Measurements from ENCODE around the gene SEMA3D.

Gene SEMA3D

DNA sequence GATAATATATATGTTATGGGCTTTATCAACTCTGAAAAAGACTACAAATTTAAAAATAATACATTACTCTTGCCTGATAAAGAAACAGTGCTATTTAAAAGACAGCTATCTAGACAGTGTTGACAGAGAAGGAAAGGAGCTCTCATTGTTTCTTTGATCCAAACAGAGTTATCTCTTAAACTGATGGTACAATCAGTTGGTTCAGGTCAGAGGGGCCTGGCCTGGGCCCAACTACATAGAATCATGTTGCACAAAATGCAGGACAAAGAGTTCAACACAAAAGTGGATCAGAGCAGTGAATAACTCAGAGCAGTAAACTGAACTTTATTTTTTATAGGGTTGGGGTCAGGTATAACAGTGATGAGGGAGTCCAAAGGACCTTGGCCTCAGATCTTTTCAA is 33.8 kb upstream of the SEMA3D start:
- TF ChIP-seq TAF1 (IDR thresholded peaks at IDR 0.05; ENCODE audit: low read depth, low read length) (no peak), PAX5 (IDR thresholded peaks at IDR 0.05; ENCODE audit: insufficient read depth, low read length, severe bottlenecking) (no peak), POU2F2 (IDR thresholded peaks at IDR 0.05; ENCODE audit: low read depth, low read length) (no peak), POLR2AphosphoS5 (IDR thresholded peaks at IDR 0.05; ENCODE audit: low read depth, low read length) (no peak), SPI1 (IDR thresholded peaks at IDR 0.05; ENCODE audit: low read depth, low read length) (no peak), POLR2A (IDR thresholded peaks at IDR 0.05; ENCODE audit: low read depth, low read length) (no peak)

DNA sequence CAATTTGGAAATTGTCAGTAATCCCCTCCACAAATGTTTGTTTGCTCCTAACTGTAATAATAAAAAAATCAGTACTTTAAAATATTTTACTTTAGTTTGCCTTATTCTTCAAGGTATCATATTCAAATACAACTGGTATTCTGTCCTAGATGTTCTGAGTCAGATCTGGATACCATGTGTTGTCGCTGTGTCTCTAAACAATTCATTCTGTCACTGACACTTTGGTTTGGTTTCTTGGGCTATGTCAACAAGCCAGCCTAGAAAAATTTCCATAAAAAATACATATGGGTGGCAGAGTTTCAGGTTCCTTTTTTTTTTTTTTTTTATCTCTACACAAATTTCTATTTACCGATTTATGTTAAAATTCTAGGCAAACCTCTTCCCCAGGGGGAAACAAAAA is 33.2 kb upstream of the SEMA3D start:
- FAIRE-seq (no peak), DNase-seq (ENCODE audit: insufficient read length, low spot score) (no peak)
- no peak for TF ChIP-seq POU2F2 (IDR thresholded peaks at IDR 0.05; ENCODE audit: low read depth, low read length)
- no peak for TF ChIP-seq POLR2A (IDR thresholded peaks at IDR 0.05; ENCODE audit: low read depth, low read length)
- no peak for TF ChIP-seq TAF1 (IDR thresholded peaks at IDR 0.05; ENCODE audit: low read depth, low read length)
- no peak for TF ChIP-seq POLR2AphosphoS5 (IDR thresholded peaks at IDR 0.05; ENCODE audit: low read depth, low read length)
- no peak for TF ChIP-seq PAX5 (IDR thresholded peaks at IDR 0.05; ENCODE audit: insufficient read depth, low read length, severe bottlenecking)
- TF ChIP-seq SPI1 (IDR thresholded peaks at IDR 0.05; ENCODE audit: low read depth, low read length): no peak

More for the DNA sequence above, 33.8 kb upstream of the SEMA3D start:
- DNase-seq (ENCODE audit: insufficient read length, low spot score) (no peak), FAIRE-seq (no peak)

DNA sequence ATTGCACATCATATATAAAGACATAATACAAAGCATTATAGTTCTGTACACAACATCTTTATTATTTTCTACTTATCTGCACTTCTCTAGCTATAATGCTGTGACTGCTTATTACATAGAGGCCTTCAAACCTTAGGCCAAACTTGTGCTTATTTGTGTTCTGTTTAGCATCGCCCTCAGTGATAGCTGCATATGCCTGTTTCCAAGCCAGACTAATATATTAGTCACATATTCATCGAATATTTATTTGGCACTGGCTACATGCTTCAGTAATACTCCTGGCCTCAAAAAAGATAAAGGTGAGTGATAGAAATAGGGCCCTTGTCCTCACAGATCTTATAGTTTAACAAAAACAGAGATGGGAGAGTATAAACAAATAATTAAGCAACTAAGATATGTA is 30.2 kb upstream of the SEMA3D start:
- TF ChIP-seq POU2F2 (IDR thresholded peaks at IDR 0.05; ENCODE audit: low read depth, low read length) (no peak), POLR2AphosphoS5 (IDR thresholded peaks at IDR 0.05; ENCODE audit: low read depth, low read length) (no peak), POLR2A (IDR thresholded peaks at IDR 0.05; ENCODE audit: low read depth, low read length) (no peak), SPI1 (IDR thresholded peaks at IDR 0.05; ENCODE audit: low read depth, low read length) (no peak), PAX5 (IDR thresholded peaks at IDR 0.05; ENCODE audit: insufficient read depth, low read length, severe bottlenecking) (no peak), TAF1 (IDR thresholded peaks at IDR 0.05; ENCODE audit: low read depth, low read length) (no peak)
- FAIRE-seq (no peak), DNase-seq (ENCODE audit: insufficient read length, low spot score) (no peak)

DNA sequence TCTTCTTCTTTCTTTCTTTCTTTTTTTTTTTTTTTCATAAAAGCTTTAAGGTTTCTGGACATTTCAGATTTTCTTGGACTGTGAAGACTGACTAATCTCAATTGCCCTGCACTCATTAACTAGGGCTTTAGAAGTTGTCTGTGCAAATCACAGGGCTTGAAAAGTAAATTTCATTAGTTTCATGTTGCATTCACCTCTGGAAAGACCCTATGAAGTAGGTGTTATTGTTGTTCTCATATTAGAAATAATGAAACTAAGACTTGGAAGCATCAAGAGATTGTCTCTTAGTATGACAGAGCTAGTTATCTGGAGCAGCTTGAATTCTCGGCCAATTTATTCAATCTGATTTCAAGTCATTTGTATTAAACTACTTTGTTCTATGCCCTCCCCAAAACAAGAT is 28.2 kb upstream of the SEMA3D start:
- no peak for DNase-seq (ENCODE audit: insufficient read length, low spot score)
- FAIRE-seq: no peak
- TF ChIP-seq POLR2A (IDR thresholded peaks at IDR 0.05; ENCODE audit: low read depth, low read length) (no peak), PAX5 (IDR thresholded peaks at IDR 0.05; ENCODE audit: insufficient read depth, low read length, severe bottlenecking) (no peak), TAF1 (IDR thresholded peaks at IDR 0.05; ENCODE audit: low read depth, low read length) (no peak), SPI1 (IDR thresholded peaks at IDR 0.05; ENCODE audit: low read depth, low read length) (no peak), POU2F2 (IDR thresholded peaks at IDR 0.05; ENCODE audit: low read depth, low read length) (no peak), POLR2AphosphoS5 (IDR thresholded peaks at IDR 0.05; ENCODE audit: low read depth, low read length) (no peak)

DNA sequence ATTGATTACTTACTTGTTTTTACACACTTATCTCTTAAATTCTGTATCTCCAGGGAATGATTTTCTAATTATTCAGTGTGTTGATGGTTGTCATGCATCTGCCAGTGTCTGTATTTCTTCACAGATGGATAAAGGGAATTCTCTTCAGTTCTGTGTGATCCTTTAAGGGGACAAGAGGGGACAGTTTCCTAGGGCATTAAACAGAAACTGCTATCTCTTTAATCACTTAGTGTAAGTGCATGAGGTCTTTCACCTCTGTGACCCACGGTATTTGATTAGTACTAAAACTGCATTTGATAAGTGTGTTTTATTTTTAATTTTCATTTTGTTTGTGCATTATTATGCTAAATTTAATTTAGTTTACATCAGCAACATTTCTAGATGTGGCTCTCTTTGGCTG is 26.6 kb upstream of the SEMA3D start:
- no peak for FAIRE-seq
- TF ChIP-seq SPI1 (IDR thresholded peaks at IDR 0.05; ENCODE audit: low read depth, low read length) (no peak), POLR2A (IDR thresholded peaks at IDR 0.05; ENCODE audit: low read depth, low read length) (no peak), POU2F2 (IDR thresholded peaks at IDR 0.05; ENCODE audit: low read depth, low read length) (no peak), PAX5 (IDR thresholded peaks at IDR 0.05; ENCODE audit: insufficient read depth, low read length, severe bottlenecking) (no peak), POLR2AphosphoS5 (IDR thresholded peaks at IDR 0.05; ENCODE audit: low read depth, low read length) (no peak), TAF1 (IDR thresholded peaks at IDR 0.05; ENCODE audit: low read depth, low read length) (no peak)
- DNase-seq (ENCODE audit: insufficient read length, low spot score): no peak

DNA sequence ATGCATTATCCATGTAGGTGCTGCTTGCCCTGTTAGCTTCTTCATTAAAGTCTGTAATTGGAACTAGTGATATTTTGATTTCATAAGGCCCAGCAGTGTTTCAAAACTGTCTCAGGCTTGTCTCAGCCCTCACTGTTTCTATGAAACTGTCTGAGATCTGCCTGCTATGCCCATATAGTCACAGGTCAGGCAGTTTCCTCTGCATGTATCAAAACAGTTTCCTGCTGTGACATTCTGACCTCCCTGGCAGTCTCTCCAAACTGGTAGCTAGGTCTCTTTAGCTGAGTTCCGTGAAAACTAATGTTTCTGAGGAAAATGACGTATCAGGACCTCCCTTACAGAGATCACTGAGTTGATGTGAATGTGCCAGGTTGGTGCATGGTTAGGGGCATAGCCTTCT is 18.9 kb upstream of the SEMA3D start:
- FAIRE-seq (no peak), DNase-seq (ENCODE audit: insufficient read length, low spot score) (no peak)
- TF ChIP-seq SPI1 (IDR thresholded peaks at IDR 0.05; ENCODE audit: low read depth, low read length) (no peak), TAF1 (IDR thresholded peaks at IDR 0.05; ENCODE audit: low read depth, low read length) (no peak), POLR2A (IDR thresholded peaks at IDR 0.05; ENCODE audit: low read depth, low read length) (no peak), POLR2AphosphoS5 (IDR thresholded peaks at IDR 0.05; ENCODE audit: low read depth, low read length) (no peak), PAX5 (IDR thresholded peaks at IDR 0.05; ENCODE audit: insufficient read depth, low read length, severe bottlenecking) (no peak), POU2F2 (IDR thresholded peaks at IDR 0.05; ENCODE audit: low read depth, low read length) (no peak)

DNA sequence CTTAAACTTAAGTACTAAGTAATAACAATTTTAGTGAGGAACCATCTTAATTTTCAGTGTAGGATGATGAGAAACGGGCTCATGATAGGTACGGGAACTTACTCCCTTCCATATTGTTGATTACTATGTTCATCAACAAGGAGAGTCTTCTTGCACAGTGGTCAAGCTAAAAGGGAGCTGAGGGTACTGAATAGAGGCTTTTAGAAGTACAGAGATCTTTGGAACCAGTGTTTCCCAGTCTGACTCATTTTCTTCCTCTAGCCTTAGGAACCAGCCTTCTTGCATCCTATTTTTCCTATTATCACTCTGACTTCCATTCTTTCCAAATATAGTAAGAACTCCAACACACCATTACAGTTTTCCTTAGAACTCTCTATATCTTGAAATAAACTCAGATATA is 17.6 kb upstream of the SEMA3D start:
- TF ChIP-seq TAF1 (IDR thresholded peaks at IDR 0.05; ENCODE audit: low read depth, low read length): no peak
- TF ChIP-seq POLR2AphosphoS5 (IDR thresholded peaks at IDR 0.05; ENCODE audit: low read depth, low read length): no peak
- TF ChIP-seq POU2F2 (IDR thresholded peaks at IDR 0.05; ENCODE audit: low read depth, low read length): no peak
- no peak for TF ChIP-seq POLR2A (IDR thresholded peaks at IDR 0.05; ENCODE audit: low read depth, low read length)
- TF ChIP-seq SPI1 (IDR thresholded peaks at IDR 0.05; ENCODE audit: low read depth, low read length): no peak
- TF ChIP-seq PAX5 (IDR thresholded peaks at IDR 0.05; ENCODE audit: insufficient read depth, low read length, severe bottlenecking): no peak
- no peak for FAIRE-seq
- no peak for DNase-seq (ENCODE audit: insufficient read length, low spot score)

DNA sequence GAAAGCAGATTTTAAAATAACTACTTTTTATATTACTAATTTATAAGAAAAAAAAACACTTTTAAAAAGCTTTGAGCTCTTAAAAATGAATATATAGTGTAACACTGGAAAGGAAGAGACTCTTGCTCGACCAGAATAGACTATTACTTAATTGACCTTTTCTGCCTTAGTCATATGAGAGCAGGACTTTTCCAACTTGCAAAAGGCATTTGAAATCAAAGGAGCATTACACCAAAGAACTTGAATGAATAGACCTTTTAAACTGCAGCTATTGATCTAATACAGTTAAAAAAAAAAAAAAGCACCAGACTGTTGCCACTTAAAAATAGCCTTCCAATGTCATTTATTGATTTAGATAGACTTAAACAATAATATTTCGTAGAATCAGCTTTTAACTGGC is 17.2 kb upstream of the SEMA3D start:
- TF ChIP-seq POU2F2 (IDR thresholded peaks at IDR 0.05; ENCODE audit: low read depth, low read length): no peak
- no peak for TF ChIP-seq SPI1 (IDR thresholded peaks at IDR 0.05; ENCODE audit: low read depth, low read length)
- no peak for TF ChIP-seq TAF1 (IDR thresholded peaks at IDR 0.05; ENCODE audit: low read depth, low read length)
- TF ChIP-seq POLR2A (IDR thresholded peaks at IDR 0.05; ENCODE audit: low read depth, low read length): no peak
- TF ChIP-seq PAX5 (IDR thresholded peaks at IDR 0.05; ENCODE audit: insufficient read depth, low read length, severe bottlenecking): no peak
- TF ChIP-seq POLR2AphosphoS5 (IDR thresholded peaks at IDR 0.05; ENCODE audit: low read depth, low read length): no peak
- DNase-seq (ENCODE audit: insufficient read length, low spot score) (no peak), FAIRE-seq (no peak)

DNA sequence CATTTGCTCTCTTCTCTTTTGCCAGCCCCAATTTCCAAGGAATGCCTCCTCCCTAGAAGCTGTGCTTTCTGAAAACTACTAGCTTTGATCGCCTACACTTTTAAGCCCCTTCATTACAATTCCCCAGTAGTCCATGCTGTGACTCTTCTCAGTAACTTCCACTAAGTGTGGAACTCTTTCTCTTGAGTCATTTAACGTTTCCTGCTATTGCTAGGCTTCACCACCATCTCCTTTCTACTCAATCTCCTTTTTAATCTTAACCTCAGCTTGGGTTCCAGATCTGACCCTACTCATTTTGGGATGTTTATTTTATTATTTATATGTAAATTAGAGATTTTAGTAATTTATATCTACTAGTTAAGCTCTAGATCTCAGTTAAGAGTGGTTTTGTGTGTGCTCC is 14.4 kb upstream of the SEMA3D start:
- FAIRE-seq: no peak
- no peak for TF ChIP-seq SPI1 (IDR thresholded peaks at IDR 0.05; ENCODE audit: low read depth, low read length)
- TF ChIP-seq POLR2A (IDR thresholded peaks at IDR 0.05; ENCODE audit: low read depth, low read length): no peak
- no peak for TF ChIP-seq PAX5 (IDR thresholded peaks at IDR 0.05; ENCODE audit: insufficient read depth, low read length, severe bottlenecking)
- TF ChIP-seq TAF1 (IDR thresholded peaks at IDR 0.05; ENCODE audit: low read depth, low read length): no peak
- no peak for TF ChIP-seq POLR2AphosphoS5 (IDR thresholded peaks at IDR 0.05; ENCODE audit: low read depth, low read length)
- no peak for TF ChIP-seq POU2F2 (IDR thresholded peaks at IDR 0.05; ENCODE audit: low read depth, low read length)
- no peak for DNase-seq (ENCODE audit: insufficient read length, low spot score)

DNA sequence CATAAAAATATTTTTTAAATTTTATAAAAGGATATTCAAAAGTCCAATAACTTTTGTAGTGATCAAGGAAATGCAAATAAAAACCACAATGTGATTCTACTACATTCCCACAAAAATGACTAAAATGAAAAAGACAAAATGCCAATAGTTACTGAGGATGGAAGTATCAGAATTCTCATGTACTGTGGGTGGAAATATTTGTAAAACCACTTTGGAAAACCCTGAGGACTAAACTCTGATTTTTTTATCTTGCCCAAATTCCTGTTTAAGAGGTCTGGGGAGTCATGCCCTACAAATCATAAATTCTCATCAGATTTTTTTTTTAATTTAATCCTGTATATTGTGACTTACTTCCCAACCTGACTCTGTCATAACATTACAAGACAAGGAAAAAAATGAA is 9.8 kb upstream of the SEMA3D start:
- no peak for TF ChIP-seq POLR2A (IDR thresholded peaks at IDR 0.05; ENCODE audit: low read depth, low read length)
- no peak for TF ChIP-seq PAX5 (IDR thresholded peaks at IDR 0.05; ENCODE audit: insufficient read depth, low read length, severe bottlenecking)
- TF ChIP-seq POLR2AphosphoS5 (IDR thresholded peaks at IDR 0.05; ENCODE audit: low read depth, low read length): no peak
- TF ChIP-seq TAF1 (IDR thresholded peaks at IDR 0.05; ENCODE audit: low read depth, low read length): no peak
- no peak for TF ChIP-seq SPI1 (IDR thresholded peaks at IDR 0.05; ENCODE audit: low read depth, low read length)
- no peak for TF ChIP-seq POU2F2 (IDR thresholded peaks at IDR 0.05; ENCODE audit: low read depth, low read length)
- FAIRE-seq: no peak
- DNase-seq (ENCODE audit: insufficient read length, low spot score): no peak

Data from GM12891 (cell line).